CD4-positive, alpha-beta T cell (primary cell): ENCODE data around the gene POLE. TPM values are rescaled to one million over a fixed set of nuclear protein-coding genes. Genes with fewer than 3 reads are reported as not detected.

Experiments
- ATAC-seq: fragments of 200-7000 bp; cut with Tn5 transposase; one replicate; pipeline ENCODE4 v1.10.0; 2022; ENCODE audit warnings: mild to moderate bottlenecking; ENCODE audit not compliant: poor library complexity
- CTCF ChIA-PET: fragments of 350-600 bp; sonication (Branson Sonifier 250); formaldehyde crosslinking; loops from one replicate; lab custom pipeline; 2021; ENCODE audit warnings: antibody characterized with exemption, inconsistent platforms; lab: Charles Lee
- POLR2A ChIA-PET: fragments of 350-600 bp; sonication (Branson Sonifier 250); formaldehyde crosslinking; loops from one replicate; lab custom pipeline; 2021; ENCODE audit warnings: antibody characterized with exemption, inconsistent platforms; lab: Charles Lee
- DNase-seq, 14 experiments: peaks; one replicate each; pipeline ENCODE4 v3.0.0-alpha.2; 2013 to 2020; ENCODE audit warnings: mixed read lengths in 2 of 14
- H3K27ac ChIP-seq, 2 donors: one replicate each; pipeline versions ENCODE4 v1.5.1 to v1.7.0; 2013; ENCODE audit warnings: low read length in 2 of 2, low read depth in 1 of 2, mild to moderate bottlenecking in 1 of 2
- H3K27me3 ChIP-seq, 2 experiments: 1 replicate in 1 of 2; 2 replicates in 1 of 2; pipeline versions ENCODE4 v1.6.1 to v1.7.0; 2013; ENCODE audit warnings: low read length in 2 of 2, control low read depth in 1 of 2, mild to moderate bottlenecking in 1 of 2, moderate library complexity in 1 of 2; ENCODE audit not compliant: insufficient read depth in 2 of 2, control insufficient read depth in 1 of 2
- H3K36me3 ChIP-seq: one replicate; pipeline ENCODE4 v1.6.1; 2013; ENCODE audit warnings: low read length, control low read depth; ENCODE audit not compliant: insufficient read depth
- H3K4me1 ChIP-seq: one replicate; pipeline ENCODE4 v1.6.1; 2013; ENCODE audit warnings: low read length, control low read depth; ENCODE audit not compliant: insufficient read depth
- H3K4me3 ChIP-seq: one replicate; pipeline ENCODE4 v1.5.1; 2013; ENCODE audit warnings: mild to moderate bottlenecking, low read length, moderate library complexity
- H3K9me3 ChIP-seq, 2 experiments: 1 replicate in 1 of 2; 2 replicates in 1 of 2; pipeline versions ENCODE4 v1.6.1 to v1.7.0; 2013; ENCODE audit warnings: low read length in 2 of 2, mild to moderate bottlenecking in 2 of 2, control low read depth in 1 of 2, moderate library complexity in 1 of 2; ENCODE audit not compliant: control insufficient read depth in 1 of 2, insufficient read depth in 1 of 2
- H3K27ac Mint-ChIP-seq: one replicate; pipeline ENCODE4 v1.8.0; 2020; ENCODE audit warnings: mixed read lengths
- H3K27me3 Mint-ChIP-seq: one replicate; pipeline ENCODE4 v1.8.0; 2021; ENCODE audit warnings: mixed read lengths
- H3K36me3 Mint-ChIP-seq: one replicate; pipeline ENCODE4 v1.8.0; 2021; ENCODE audit warnings: low read depth, mixed read lengths
- H3K4me1 Mint-ChIP-seq: one replicate; pipeline ENCODE4 v1.8.0; 2021; ENCODE audit warnings: low read depth, mixed read lengths
- H3K4me3 Mint-ChIP-seq: one replicate; pipeline ENCODE4 v1.8.0; 2020; ENCODE audit warnings: mild to moderate bottlenecking, mixed read lengths
- H3K9me3 Mint-ChIP-seq: one replicate; pipeline ENCODE4 v1.8.0; 2020; ENCODE audit warnings: mixed read lengths
- intact Hi-C, 2 experiments: fragments of 100-400 bp; cut with DNase I in 1 of 2; cut with micrococcal nuclease in 1 of 2; formaldehyde crosslinking; loops; one replicate each; pipeline versions ENCODE4 v1.15.1 to v1.9.0; 2023 to 2025; cut with DNase I, micrococcal nuclease
- total RNA-seq, 174 experiments: library from RNA in 2 of 174; stranded (reverse) in 2 of 174; gene quantifications; one replicate each; pipeline ENCODE4 v1.2.3 and lab custom pipeline; 2021 to 2026
- TF ChIP-seq, protein P1 (sequence below): fragments of 200-600 bp; IDR thresholded peaks from one replicate; pipeline ENCODE4 v1.8.0; 2022; ENCODE audit warnings: antibody characterized with exemption, mild to moderate bottlenecking

The POLE gene
- total RNA-seq, 2 experiments from 2014 or later = 41.8 to 46.1 TPM

GRCh38 chr12:132674561-132674960 is 12.6 kb downstream of the POLE start:
- Histone ChIP-seq H3K4me1 (peaks cover 7% of the 10 kb centered on the region), H3K27me3 (no peaks in the 10 kb centered on the region), H3K9me3 (no peaks in the 10 kb centered on the region), H3K4me3 (no peak overlapping the region), H3K36me3 (peaks cover 64% of the 10 kb centered on the region), H3K27ac (no peak overlapping the region)
- ChIA-PET CTCF (no interaction called here), POLR2A (no interaction called here)
- no peaks in the 10 kb centered on the region for H3K27me3 Mint-ChIP-seq
- H3K4me3 Mint-ChIP-seq = no peak overlapping the region
- H3K4me1 Mint-ChIP-seq = peaks cover 4% of the 10 kb centered on the region
- TF ChIP-seq, protein P1, sequence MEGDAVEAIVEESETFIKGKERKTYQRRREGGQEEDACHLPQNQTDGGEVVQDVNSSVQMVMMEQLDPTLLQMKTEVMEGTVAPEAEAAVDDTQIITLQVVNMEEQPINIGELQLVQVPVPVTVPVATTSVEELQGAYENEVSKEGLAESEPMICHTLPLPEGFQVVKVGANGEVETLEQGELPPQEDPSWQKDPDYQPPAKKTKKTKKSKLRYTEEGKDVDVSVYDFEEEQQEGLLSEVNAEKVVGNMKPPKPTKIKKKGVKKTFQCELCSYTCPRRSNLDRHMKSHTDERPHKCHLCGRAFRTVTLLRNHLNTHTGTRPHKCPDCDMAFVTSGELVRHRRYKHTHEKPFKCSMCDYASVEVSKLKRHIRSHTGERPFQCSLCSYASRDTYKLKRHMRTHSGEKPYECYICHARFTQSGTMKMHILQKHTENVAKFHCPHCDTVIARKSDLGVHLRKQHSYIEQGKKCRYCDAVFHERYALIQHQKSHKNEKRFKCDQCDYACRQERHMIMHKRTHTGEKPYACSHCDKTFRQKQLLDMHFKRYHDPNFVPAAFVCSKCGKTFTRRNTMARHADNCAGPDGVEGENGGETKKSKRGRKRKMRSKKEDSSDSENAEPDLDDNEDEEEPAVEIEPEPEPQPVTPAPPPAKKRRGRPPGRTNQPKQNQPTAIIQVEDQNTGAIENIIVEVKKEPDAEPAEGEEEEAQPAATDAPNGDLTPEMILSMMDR = no peak
- H3K9me3 Mint-ChIP-seq = no peaks in the 10 kb centered on the region
- intact Hi-C loops = no loop called here
- no peak for DNase-seq
- peaks cover 83% of the 10 kb centered on the region for H3K36me3 Mint-ChIP-seq
- no peak overlapping the region for H3K27ac Mint-ChIP-seq
- no peak for ATAC-seq

DNA sequence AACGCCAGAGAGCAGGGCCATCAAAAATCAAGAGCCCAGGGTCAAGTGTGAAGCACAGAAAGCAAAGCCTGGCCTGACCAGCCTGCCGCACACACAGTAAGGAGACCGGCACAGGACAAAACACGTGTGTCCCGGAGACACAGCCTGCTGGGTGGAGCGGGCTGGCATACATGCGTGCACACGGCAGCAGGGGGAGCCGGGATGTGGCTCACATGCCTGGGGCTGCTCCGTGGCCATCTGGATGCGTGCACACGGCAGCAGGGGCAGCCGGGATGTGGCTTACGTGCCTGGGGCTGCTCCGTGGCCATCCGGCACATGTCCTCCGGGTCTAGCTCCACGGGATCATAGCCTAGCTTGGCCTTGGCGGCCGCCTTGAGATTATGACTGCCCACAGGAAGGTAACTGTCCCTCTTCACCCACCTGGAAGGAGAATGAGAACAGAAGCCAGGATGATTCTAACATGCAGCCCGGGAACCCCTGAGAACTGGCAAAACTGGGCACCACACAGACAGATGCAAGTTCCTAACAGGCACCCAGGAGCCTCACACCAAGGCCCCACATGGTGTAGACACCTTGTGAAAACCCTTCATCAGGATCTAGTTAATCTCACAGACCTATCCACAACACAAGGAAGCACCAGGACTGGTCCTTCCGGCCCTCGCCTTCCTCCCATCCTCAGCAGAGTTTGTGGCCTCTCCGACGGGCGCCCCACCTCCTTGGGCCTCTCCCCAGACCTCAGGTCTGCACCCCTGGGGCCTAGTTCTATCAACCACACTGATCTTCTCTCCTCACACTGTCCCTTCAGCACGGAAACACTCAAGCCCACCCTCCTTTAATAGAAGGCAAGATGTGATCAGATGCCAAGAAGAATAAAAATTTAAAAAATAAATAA is 13.6 kb downstream of the POLE start:
- H3K27me3 Mint-ChIP-seq = no peaks in the 10 kb centered on the region
- no peak overlapping the region for H3K27ac ChIP-seq
- intact Hi-C loops = no loop called here
- H3K9me3 Mint-ChIP-seq = no peaks in the 10 kb centered on the region
- H3K27me3 ChIP-seq = no peaks in the 10 kb centered on the region
- ATAC-seq (no peak), DNase-seq (no peak)
- no peak overlapping the region for H3K27ac Mint-ChIP-seq
- peaks cover 7% of the 10 kb centered on the region for H3K4me1 ChIP-seq
- no peak overlapping the region for H3K4me3 ChIP-seq
- ChIA-PET CTCF (no interaction called here), POLR2A (no interaction called here)
- peaks cover 4% of the 10 kb centered on the region for H3K4me1 Mint-ChIP-seq
- H3K9me3 ChIP-seq = no peaks in the 10 kb centered on the region
- TF ChIP-seq, protein P1 = no peak
- H3K36me3 Mint-ChIP-seq = peaks cover 83% of the 10 kb centered on the region
- H3K4me3 Mint-ChIP-seq = no peak overlapping the region
- H3K36me3 ChIP-seq = peaks cover 64% of the 10 kb centered on the region

GRCh38 chr12:132672678-132673077 is 14.5 kb downstream of the POLE start:
- no peaks in the 10 kb centered on the region for H3K9me3 Mint-ChIP-seq
- H3K27me3 ChIP-seq = no peaks in the 10 kb centered on the region
- H3K9me3 ChIP-seq = no peaks in the 10 kb centered on the region
- no peak overlapping the region for H3K4me3 Mint-ChIP-seq
- H3K36me3 Mint-ChIP-seq = peaks cover 89% of the 10 kb centered on the region
- POLR2A ChIA-PET = no interaction called here
- TF ChIP-seq, protein P1 = no peak
- H3K4me1 Mint-ChIP-seq = peaks cover 4% of the 10 kb centered on the region
- H3K4me1 ChIP-seq = peaks cover 7% of the 10 kb centered on the region
- no peak overlapping the region for H3K27ac Mint-ChIP-seq
- DNase-seq = no peak
- H3K36me3 ChIP-seq = peaks cover 69% of the 10 kb centered on the region
- H3K27ac ChIP-seq = no peak overlapping the region
- ATAC-seq = no peak
- no peaks in the 10 kb centered on the region for H3K27me3 Mint-ChIP-seq
- intact Hi-C loops = no loop called here
- H3K4me3 ChIP-seq = no peak overlapping the region
- CTCF ChIA-PET = no interaction called here
